HCT116 (cell line): ENCODE results near the gene PLOD1.

Experiments used
- EGR1 ChIP-seq: IDR thresholded peaks from 2 replicates; pipeline ENCODE4 v1.6.1; 2012; ENCODE audit warnings: low read depth
- EZH2 ChIP-seq: fragments of 200-600 bp; sonication (generic); IDR thresholded peaks from 2 replicates; pipeline ENCODE4 v1.6.1; 2017; ENCODE audit warnings: antibody characterized with exemption, mixed run types
- EZH2phosphoT487 ChIP-seq: fragments of 200-600 bp; IDR thresholded peaks from 2 replicates; pipeline ENCODE4 v1.6.1; 2018; ENCODE audit warnings: antibody characterized with exemption, borderline replicate concordance
- JUND ChIP-seq: IDR thresholded peaks from 2 replicates; pipeline ENCODE4 v1.6.1; 2012
- POLR2A ChIP-seq: IDR thresholded peaks from 2 replicates; pipeline ENCODE4 v1.7.0; 2011; ENCODE audit warnings: borderline replicate concordance; ENCODE audit not compliant: insufficient read depth, insufficient read length; ENCODE audit errors: extremely low read depth
- RAD21 ChIP-seq: IDR thresholded peaks from 2 replicates; pipeline ENCODE4 v1.6.1; 2012; ENCODE audit warnings: low read depth, mild to moderate bottlenecking
- SP1 ChIP-seq: IDR thresholded peaks from 2 replicates; pipeline ENCODE4 v1.6.1; 2012; ENCODE audit warnings: low read depth
- YY1 ChIP-seq: IDR thresholded peaks from 2 replicates; pipeline ENCODE4 v1.6.1; 2011; ENCODE audit warnings: low read length, low read depth, moderate library complexity, mild to moderate bottlenecking; ENCODE audit not compliant: insufficient replicate concordance; ENCODE audit errors: extremely low read depth
- ZNF274 ChIP-seq: fragments of 200-500 bp; sonication (Bioruptor generic); IDR thresholded peaks from 2 replicates; pipeline ENCODE4 v1.6.1; 2014; ENCODE audit warnings: mild to moderate bottlenecking, low read depth, low read length, inconsistent platforms
- TF ChIP-seq, protein P1 (sequence below), 3 experiments: fragments of 200-600 bp in 1 of 3; sonication (generic) in 1 of 3; IDR thresholded peaks in 2 of 3; conservative IDR thresholded peaks in 1 of 3; 2 replicates each; pipeline ENCODE4 v1.5.1; 2012 to 2017; ENCODE audit warnings: low read depth in 2 of 3, low read length in 2 of 3, antibody characterized with exemption in 1 of 3, borderline replicate concordance in 1 of 3, control low read depth in 1 of 3, mild to moderate bottlenecking in 1 of 3, mixed read lengths in 1 of 3, mixed run types in 1 of 3, moderate library complexity in 1 of 3; ENCODE audit not compliant: insufficient read depth in 1 of 3
- TF ChIP-seq, protein P2 (sequence below): IDR thresholded peaks from 2 replicates; pipeline ENCODE4 v1.6.1; 2012

DNA sequence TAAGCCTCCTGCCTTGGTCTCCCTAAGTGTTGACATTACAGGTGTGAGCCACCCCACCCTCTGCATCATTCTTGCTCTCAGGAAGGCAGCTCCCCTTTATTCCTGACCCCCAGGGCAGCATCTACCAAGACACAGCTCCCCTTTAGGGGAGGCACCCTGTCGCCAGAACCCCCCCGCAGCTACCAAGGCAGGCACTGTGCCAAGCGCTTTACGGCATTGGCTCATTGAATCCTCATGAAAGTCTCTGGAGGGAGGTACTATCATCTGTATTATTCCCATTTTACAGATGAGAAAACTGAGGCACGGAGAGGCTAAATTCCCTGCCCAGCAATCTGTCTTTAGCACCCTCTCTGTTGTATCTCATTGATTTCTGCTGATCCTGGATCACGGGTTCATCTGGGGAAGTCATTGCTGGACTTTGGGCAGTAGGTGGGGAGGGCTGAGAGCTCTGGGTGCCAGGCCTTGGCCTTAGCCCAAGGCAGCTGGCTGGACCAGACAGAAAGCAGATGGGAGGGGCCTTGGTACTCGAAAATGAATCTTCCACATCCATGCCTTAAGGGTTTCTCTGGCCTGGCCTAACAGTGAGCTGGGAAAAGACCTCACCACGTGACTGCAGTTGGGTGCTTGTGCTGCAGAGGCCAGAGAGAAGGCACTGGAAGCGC lies 5.9 kb downstream of the PLOD1 start:
- TF ChIP-seq, protein P1, sequence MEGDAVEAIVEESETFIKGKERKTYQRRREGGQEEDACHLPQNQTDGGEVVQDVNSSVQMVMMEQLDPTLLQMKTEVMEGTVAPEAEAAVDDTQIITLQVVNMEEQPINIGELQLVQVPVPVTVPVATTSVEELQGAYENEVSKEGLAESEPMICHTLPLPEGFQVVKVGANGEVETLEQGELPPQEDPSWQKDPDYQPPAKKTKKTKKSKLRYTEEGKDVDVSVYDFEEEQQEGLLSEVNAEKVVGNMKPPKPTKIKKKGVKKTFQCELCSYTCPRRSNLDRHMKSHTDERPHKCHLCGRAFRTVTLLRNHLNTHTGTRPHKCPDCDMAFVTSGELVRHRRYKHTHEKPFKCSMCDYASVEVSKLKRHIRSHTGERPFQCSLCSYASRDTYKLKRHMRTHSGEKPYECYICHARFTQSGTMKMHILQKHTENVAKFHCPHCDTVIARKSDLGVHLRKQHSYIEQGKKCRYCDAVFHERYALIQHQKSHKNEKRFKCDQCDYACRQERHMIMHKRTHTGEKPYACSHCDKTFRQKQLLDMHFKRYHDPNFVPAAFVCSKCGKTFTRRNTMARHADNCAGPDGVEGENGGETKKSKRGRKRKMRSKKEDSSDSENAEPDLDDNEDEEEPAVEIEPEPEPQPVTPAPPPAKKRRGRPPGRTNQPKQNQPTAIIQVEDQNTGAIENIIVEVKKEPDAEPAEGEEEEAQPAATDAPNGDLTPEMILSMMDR (IDR thresholded peaks at IDR 0.05 in 2 of 3, conservative IDR thresholded peaks at IDR 0.05 in 1 of 3; ENCODE audit: borderline replicate concordance in 1 of 3, insufficient read depth in 1 of 3, low read depth in 2 of 3, low read length in 2 of 3), result no peak
- no peak for TF ChIP-seq EZH2
- no peak for TF ChIP-seq SP1
- TF ChIP-seq POLR2A, result no peak
- TF ChIP-seq YY1, result no peak
- no peak for TF ChIP-seq EZH2phosphoT487
- no peak for TF ChIP-seq EGR1
- TF ChIP-seq RAD21, result no peak
- TF ChIP-seq JUND, result no peak
- TF ChIP-seq, protein P2, sequence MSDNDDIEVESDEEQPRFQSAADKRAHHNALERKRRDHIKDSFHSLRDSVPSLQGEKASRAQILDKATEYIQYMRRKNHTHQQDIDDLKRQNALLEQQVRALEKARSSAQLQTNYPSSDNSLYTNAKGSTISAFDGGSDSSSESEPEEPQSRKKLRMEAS, result no peak
- no peak for TF ChIP-seq ZNF274
